GM19043 (cell line): ENCODE results near the gene DEXI.

Experiments used
- ATAC-seq: cut with Tn5 transposase; IDR thresholded peaks from one replicate; pipeline ENCODE4 v1.9.1; 2021; ENCODE audit warnings: low read depth; ENCODE audit not compliant: unreplicated experiment

The DEXI gene

DNA sequence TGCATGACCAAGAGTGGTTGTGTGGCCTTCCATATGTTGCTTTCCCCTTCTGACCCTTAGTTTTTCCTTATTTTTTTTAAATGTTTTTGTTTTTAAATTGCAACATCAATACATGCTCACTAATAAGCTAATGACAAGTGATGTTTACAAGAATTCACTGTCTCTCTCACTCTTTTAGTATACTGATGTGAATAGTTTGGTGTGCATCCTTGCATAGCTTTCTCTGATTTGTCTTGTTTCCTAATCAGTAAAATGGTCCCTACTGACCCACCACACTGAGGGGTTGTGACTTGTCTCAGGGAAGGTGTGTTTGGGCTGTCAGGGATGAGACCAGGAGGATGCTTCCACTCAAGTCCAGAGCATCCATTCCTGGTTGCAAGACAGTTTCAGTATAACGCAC, 39.3 kb downstream of the DEXI start:
- ATAC-seq, result no peak

DNA sequence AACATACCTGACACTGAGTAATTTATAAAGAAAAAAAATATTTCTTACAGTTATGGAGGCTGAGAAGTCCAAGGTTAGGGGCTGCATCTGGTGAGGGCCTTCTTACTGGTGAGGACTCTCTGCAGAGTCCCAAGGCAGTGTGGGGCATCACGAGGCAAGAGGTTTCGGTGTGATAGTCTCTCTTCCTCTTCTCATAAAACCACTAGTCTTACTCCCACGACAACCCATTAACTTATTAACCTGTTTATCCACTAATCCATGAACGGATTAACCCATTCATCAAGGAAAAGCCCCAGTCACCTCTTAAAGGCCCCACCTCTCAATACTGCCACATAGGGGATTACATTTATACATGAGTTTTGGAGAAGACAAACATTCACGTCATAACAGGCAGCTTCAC, 45.1 kb downstream of the DEXI start:
- peak; percentile 75 for ATAC-seq

DNA sequence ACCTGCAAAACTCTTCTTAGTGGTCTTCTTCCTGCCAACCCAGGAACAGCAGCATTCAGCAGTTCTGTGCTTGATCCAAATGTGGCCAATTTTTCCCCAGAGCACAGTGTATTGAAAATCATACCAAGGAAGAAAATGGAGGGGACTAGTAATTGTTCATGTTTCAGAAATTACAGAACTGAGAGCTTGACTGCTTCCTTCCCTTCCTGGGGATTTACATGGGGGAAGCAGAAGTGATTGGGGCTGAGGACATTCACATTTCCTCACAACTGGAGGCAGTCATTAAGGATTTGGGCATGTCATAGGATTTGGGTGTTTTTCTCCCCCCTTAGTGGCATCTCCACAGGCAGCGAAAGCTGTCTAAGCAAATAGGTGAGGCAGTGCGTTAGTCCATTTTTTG, 45.5 kb downstream of the DEXI start:
- ATAC-seq, result no peak

DNA sequence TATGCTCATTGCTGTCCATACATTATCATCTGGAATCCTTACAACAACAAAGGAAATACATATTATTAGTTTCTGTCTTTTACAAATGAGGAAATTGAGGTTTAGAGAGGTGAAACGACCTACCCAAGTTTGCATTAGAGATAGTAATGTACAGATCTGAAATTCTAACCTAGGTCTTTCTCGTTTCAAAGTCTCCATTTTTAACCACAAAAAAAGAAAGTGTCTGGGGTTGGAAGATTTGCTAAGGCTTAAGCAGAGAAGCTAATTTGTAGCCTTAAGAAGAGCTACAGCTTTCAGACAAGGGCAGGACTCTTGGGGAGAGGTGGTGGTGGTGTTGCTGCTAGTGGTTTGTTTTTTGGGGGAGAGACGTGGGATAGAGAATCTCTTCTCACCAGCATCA, 46.1 kb downstream of the DEXI start:
- no peak for ATAC-seq

DNA sequence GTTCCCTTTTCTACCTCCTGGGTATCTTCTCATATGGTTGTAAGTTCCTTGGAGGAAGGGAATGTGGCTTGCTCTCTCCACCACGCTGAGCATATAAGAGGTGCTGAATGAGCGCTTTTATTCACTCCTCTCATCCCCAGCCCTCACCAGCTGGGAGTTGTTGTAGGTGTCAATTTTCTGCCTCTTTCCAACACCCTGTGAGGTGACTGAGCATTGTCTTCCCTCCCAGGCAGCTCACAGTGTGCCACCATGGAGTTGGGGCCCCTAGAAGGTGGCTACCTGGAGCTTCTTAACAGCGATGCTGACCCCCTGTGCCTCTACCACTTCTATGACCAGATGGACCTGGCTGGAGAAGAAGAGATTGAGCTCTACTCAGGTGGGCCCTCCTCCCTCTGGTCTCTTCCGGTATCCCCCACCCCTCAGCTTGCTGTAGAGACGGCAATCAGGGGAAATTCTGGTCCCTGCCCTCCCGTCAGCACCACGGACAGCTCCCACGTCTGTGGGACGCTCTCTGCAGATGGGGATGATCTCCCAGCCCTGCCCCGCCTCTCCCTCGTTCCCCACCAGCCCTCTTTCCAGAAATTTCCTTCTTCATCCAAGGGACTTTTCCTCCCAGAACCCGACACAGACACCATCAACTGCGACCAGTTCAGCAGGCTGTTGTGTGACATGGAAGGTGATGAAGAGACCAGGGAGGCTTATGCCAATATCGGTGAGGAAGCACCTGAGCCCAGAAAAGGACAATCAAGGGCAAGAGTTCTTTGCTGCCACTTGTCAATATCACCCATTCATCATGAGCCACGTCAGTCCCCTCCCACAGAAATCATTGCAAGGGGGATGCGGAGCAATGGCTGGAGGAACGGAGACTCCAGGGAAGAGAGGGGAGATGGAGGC, 47.0 kb downstream of the DEXI start:
- ATAC-seq, result no peak

DNA sequence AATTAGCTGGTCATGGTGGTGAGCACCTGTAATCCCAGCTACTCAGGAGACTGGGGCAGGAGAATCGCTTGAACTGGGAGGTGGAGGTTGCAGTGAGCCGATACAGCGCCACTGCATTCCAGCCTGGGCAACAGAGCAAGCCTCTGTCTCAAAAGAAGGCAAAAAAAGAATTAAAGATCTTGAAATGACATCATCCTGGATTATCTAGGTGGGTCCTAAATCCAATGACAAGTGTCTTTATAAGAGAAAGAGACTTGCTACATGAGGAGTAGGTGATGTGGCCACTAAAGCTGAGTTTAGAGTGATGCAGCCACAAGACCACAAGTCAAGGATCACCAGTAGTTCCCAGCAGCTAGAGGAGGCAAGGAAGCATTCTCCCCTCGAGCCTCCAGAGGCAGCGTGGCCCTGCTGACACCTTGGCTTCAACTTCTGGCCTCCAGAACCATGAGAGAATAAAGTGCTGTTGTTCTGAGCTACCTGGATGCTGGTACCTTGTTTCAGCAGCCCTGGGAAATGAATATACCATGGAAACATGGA, 49.4 kb downstream of the DEXI start:
- no peak for ATAC-seq

DNA sequence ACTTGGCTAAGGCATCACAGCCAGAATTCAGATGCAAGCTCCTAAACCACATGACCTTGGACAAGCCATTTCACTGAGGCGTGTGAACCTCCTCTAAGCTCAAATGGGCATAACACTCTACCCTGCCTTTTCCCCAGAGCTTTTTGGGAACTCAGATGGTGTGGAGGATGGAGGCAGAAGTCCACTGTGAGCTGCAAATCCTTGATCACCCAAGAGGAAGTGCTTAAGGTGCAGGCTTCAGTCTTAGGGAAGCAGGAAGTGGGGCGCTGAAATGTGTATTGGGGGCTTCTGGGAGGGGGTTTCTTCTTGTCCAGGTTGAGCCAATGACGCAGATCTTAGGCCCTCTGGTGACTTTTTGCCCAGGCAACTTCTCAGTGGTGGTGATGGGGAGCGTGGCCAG, 52.4 kb downstream of the DEXI start:
- no peak for ATAC-seq

DNA sequence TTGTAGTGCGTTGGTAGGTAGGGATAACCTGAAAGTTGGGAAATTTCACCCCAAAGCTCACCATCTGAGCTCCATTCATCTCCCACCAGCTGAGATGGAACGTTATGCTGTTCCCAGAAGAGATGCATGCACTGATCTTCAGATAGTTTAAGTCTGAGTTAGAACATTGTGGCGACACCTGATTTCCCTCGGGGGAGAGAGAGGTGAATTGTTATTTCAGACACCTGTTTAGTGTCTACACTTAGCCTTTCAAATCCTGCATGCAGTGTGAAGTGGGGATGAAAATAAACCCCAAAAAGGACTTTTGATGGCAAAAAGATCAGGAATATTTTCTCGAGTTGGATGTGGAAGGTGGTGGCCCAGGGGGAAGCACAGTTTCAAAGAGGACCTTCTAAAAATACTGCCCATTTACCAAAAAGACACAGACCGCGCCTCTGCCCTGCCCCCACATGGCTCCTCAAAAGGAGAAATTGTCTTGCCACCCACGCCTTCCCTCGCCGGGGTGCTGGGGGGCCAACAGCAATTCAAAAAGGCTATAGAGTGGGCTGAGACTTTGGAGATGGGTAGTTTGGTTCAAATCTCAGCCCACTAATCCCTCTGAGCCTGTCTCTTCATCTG, 53.8 kb downstream of the DEXI start:
- ATAC-seq, result no peak

DNA sequence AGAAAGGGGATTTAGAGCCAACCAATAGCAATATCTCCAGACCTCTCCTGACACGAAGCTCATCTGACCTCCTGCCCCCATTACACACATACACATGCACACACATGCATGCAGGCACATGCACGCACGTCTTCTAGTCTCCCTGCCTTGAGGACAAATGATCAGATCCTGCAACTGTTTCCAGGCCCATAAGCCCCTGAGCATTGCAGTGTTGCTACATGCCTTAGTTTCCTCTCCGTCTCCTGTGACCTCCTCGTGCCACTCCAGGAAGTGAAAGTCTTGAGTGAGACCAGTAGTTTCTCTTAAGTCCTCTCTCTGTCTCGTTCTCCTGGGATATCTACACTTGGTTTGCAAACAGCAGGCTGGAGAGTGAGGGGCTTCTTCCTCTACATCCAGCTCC, 57.0 kb downstream of the DEXI start:
- no peak for ATAC-seq

DNA sequence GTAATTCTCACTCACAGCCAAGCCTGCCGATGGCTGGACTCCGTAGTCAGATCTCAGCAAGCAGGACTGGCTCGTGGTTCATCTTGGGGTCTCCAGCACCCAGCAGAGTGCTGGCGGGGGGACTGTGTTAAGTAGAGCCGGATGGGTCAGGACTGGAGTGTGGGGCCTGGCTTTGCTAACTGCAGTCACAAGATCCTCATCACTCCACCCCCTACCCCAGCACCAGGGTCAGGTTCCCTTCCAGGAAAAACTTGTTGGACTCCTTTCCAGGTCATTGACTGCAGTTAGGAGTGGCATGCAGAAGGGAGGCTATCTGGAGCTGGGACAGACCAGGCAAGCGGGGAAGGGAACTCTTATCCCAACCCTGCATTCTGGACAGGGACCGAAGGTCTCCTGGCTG, 59.3 kb downstream of the DEXI start:
- ATAC-seq, result no peak

DNA sequence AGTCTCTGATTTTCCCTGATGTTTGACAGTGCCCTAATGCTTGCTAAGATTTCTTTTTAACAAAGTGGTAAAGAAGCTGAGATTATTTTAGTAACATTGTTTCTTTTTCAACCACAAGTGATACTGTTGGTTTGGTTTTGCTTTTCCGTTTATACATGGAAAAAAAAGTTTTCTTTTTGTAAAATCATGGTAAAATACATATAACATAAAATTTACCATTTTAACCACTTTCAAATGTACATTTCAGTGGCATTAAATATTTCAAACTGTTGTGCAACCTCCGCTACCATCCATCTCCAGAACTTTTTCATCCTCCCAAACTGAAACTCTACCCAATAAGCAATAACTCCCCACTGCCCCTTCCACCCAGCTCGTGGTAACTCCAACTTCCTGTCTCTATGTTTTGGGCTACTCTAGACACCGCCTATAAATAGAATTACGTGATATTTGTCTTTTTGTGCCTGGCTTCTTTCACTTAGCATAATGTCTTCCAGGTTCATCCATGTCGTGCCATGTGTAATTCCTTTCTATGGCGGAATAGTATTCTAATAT, 60.7 kb downstream of the DEXI start:
- ATAC-seq, result no peak

DNA sequence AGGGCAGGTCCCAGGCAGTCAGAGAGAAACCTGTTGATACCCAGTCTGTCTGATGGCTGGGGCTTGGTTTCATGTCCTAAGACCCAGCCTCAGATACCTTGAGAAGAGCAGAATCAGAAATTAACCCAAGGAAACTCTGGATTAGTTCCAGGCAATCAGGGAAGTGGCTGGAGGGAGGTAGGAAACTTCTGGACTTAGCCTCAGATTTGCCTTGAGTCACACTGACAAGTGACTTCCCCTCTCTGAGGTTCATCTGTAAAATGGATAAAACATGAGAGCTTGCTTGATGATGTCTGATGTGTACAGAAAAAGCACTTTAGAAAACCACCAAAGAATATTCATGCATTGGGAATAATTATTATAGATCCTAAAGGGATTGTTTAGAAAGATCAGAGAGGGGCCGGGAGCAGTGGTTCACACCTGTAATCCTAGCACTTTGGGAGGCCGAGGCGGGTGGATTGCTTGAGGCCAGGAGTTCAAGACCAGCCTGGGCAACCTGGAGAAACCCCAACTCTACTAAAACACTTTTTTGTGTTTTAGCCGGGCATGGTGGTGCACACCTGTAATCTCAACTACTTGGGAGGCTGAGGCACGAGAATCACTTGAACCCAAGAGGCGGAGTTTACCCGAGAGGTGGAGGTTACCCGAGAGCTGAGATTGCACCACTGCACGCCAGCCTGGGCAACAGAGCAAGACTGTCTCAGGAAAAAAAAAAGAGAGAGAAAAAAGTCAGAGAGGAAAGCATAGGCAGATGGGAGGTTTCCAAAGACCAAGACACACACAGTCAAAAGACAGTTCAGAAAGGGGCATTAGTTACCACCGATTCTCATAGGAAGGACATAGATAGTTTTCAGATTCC, 61.4 kb downstream of the DEXI start:
- ATAC-seq, result no peak

DNA sequence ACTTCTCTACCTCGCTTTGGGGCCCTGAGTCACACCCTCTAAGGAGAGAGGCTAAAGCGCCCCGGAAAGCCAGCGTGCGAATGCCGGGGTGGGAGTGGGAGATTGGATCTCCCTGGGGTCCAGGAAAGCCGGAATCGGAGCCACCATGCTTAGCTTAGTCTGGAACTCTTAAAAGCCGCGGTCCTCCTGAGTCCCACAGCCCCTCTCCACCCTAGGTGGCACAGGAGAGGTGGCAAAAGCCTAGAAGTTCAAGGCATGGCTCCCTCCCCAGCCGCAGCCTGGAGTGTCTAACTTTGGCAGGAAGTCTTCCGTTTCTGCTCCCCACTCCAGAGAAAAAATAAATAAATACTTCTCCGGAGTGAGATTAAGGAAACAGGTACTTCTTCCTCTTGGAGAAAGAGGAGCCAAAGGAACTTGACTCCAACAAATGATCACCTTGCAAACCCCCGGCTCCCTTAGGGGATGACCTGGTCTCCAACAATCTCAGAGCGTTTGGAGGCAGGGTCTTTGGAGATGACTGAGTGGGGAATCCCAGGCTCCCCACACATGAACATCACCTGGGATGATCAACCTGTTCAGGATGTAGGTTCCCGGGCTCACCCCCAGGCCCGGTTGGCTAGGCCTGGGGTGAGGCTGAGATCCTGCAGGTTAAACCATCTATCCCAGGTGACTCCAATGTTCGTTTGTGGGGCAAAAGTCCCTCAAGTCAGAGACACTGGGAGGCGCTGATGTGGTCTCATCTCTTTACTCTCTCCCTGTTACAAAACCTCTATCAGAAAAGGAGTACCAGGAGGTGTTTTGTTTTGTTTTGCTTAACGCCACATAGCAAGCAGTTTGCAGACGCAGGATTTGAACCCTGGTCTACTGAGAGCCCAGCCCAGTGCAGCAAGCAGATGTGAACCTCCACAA, 62.3 kb downstream of the DEXI start:
- ATAC-seq, result no peak
